ENCODE data around the gene P2RY4.
"Not testable (repeated sequence)": the region's sequence is repeated elsewhere in the genome, so short reads cannot be mapped to it uniquely, and the experiment has no call there.

Gene P2RY4

DNA sequence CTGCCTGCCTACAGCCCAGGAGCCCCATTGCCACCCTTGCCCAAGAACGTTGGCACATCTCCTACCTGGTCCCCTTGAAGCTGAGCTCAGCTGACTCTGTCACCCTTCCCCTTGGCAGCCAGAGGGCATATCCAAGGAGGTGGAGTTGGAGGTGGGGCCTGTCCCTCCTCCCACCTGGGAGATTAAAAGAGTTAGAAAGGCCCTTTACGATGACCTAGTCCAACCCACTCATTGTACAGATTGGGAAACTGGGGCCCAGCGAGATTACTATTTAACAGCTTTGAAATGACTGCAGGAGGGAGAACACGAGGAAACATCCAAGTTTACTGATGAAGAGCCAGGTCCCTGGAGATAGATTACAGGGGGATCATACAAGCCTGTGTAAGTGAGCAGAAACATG, at the start of gene P2RY4:
P2RY4 (minus strand) TSS at position 101 of the 400 bp plus-strand sequence. CDS start 580 bp downstream, outside the sequence.
- DNase-seq: no peak

DNA sequence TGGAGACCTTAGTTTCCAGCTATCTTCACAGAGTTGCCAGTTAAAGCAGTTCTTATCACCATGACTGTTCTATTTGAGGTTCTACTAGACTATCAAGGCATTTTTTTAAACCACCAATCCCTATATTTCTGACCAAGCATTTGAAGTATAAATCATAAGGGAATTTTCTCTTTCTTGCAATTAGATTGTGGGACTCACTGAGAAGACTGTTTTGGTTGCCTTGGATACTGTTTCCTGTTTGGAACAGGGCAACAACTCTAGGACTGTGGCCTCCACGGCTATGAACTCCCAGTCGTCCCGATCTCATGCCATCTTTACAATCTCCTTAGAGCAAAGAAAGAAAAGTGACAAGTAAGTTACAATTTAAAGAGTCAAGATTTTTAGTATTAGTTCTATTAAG, 41.7 kb upstream of the P2RY4 start:
- DNase-seq: no peak

DNA sequence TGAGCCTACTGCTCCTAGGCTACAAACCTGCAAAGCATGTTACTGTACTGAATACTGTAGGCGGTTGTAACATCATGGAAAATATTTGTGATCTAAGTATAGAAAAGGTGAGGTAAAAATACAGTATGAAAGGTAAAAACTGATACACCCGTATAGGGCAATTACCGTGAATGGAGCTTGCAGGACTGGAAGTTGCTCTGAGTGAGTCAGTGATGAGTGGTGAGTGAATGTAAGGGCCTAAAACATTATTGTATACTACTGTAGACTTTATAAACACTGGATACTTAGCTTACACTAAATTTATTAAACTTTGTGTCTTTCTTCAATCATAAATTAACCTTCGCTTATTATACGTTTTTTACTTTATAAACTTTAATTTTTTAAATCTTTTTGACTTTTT, 33.6 kb upstream of the P2RY4 start:
- no peak for DNase-seq

- DNase-seq: no peak
Measured at GRCh38 chrX:70292788-70293187, 32.8 kb upstream of the P2RY4 start.

- peak; percentile 73 for DNase-seq
Measured at GRCh38 chrX:70289793-70290770, 30.1 kb upstream of the P2RY4 start, which contains the start of the genes KIF4A and PDZD11. KIF4A (plus strand) TSS chrX:70290104; CDS start chrX:70290459, 355 bp downstream. PDZD11 (minus strand) TSS chrX:70289927; CDS start chrX:70289341, 586 bp downstream.

DNA sequence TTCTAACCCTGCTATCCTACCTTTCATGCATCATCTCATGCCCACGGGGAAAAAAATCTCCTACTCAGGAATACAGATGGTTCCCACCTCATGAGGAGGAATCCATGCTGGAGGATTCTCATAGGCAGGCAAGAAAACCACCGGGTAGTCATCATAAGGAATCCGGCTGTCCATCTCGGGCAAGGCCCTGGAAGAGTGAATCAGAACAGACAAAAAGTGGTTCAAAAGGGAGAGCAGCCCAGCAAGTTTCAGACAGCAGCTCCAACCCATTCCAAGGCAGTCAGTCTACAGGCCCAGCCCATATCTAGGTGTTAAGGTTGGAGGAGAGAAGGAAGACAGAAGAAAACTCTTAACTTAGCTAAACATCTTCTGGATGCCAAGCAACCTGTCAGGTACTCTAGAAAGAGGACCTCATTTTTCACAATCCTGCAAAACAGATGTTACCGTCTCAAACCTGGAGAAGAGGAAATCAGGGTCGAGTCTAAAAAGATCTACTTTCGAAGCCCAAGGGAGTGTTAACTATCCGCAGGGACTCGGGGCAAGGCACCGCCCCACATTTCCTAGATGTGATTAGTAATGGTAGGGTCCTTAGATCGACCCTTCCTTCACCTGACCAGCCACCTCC, 29.3 kb upstream of the P2RY4 start:
- no peak for DNase-seq

- DNase-seq: no peak
Measured at GRCh38 chrX:70281951-70282350, 21.9 kb upstream of the P2RY4 start, which contains the start of gene RAB41. RAB41 (plus strand) TSS chrX:70282172; CDS start chrX:70282218, 46 bp downstream.

DNA sequence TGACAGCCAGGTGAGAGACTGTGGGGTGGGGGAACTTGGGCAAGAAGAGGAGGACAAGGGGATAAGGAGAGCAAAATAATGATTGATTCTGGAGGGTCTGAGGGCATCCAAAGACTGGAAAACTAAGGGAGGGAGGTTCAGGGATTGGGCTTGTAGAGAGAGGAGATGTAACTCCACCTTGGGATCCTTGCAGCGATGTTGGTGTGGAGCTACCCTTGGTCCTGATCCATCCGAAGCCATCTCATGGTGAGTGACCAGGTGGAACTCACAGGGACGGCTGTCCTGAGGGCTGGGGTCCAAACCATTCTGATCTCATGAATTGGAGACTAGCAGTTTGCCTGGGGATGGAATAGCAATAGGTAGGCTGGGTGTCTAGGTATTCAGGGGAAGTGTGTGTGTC, 20.6 kb upstream of the P2RY4 start:
- no peak for DNase-seq

- DNase-seq: no peak
Measured at GRCh38 chrX:70279081-70279480, 19.1 kb upstream of the P2RY4 start.

DNA sequence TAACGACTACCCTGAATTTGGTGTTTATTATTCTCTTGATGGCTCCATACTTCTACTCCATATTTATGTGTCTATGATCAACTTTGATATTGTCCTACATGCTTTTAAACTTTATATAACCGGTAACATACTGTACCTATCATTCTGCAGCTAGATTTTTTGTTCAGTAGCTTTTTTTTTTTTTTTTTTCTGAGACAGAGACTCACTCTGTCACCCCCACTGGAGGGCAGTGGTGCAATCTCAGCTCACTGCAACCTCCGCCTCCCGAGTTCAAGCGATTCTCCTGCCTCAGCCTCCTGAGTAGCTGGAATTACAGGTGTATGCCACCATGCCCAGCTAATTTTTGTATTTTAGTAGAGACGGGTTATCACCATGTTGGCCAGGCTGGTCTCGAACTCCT, 14.0 kb upstream of the P2RY4 start:
- not testable (repeated sequence) for DNase-seq

DNA sequence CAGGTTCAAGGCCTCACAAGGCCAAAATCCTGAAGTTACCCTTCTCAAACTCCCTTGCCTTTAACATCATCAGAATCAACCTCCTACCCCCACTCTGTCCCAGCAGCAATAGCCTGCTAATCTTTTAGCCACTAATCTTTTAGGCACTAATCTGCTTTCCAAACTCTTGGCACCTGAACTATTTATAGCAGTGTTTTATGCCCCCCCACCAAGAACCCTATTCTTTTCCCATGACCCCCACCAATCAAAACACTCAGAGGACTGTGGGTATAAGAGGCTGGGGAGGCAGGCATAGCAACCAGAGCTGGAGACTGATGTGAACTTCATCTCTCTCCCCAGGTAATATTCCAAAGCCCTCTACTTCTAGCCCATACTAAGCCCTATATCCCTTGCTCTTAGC, 8.0 kb upstream of the P2RY4 start, which contains the start of gene ARR3:
ARR3 (plus strand) TSS at position 301 of the 400 bp plus-strand sequence. CDS start 1,052 bp downstream, outside the sequence.
- no peak for DNase-seq

GRCh38 chrX:70264784-70265183, 4.8 kb upstream of the P2RY4 start:
- no peak for DNase-seq

DNA sequence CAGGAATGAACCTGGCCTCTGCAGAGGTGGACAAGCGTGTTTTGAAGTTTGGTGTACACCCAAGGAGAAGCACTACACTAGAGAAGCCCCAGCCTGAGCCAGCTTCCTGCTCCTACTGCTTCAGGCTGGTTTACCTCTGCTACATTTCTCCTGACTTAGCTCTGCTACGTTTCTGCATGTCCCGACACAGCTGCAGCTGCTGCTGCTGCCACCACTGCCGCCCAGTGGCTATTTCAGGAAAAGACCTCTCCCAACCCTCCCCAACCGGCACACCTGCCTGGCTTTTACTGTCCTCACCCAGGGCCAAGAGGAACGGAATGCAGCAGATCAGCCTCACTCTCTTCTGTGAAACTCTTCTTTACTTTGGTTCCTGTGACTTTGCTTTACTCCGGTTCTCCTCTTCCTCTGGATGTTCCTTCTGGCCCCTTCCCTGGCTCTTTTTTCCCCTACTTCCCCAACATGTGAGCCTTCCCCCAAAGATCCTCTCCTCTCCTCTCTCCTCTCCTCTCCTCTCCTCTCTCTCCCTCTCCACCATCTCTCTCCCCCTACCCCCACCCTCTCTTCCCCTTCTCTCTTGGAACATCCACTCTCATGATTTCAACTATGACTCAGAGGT, 3.1 kb upstream of the P2RY4 start:
- no peak for DNase-seq

GRCh38 chrX:70257423-70258288, 2.3 kb downstream of the P2RY4 start:
- no peak for DNase-seq

DNA sequence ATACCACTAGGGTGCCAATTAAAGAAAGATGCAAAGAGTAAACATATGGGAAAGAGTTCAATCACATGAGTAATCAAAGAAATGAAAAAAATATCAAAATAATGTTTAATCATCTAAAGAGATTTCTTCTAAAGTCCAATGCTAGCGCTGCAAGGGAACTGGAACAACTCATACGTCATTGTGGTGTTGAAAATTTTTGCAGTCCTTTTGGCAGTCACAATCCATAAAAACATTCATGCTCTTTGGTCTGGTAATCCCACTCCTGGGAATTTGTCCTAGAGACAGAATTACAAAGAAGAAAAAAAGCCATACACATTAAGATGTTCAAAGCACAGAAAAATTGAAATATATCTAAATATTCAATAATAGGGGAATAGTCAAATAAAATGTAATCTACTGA, 4.6 kb downstream of the P2RY4 start:
- DNase-seq: no peak

DNA sequence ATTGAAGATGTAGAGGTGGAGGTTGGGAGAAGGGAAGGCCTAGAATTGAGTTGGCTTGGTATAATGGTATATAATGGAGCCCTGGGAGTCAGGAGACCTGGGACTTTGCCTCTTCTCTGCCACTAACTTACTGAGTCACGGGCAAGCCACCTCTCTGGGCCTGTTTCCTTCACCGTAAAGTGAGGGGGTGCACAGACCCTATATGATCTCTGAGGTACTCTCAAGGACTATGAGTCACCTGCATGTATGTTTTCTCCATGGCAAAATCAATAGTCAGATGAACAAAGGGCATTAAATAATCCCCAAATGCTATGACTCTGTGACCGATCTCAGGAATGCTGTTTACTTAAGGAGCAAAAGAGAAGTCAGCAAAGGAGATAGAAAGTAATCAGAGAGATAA, 5.1 kb downstream of the P2RY4 start:
- DNase-seq: no peak

- no peak for DNase-seq
Measured at GRCh38 chrX:70254063-70254400, 6.0 kb downstream of the P2RY4 start.

GRCh38 chrX:70253377-70254062, 6.5 kb downstream of the P2RY4 start:
- no peak for DNase-seq

GRCh38 chrX:70252491-70252890, 7.5 kb downstream of the P2RY4 start:
- DNase-seq: no peak

DNA sequence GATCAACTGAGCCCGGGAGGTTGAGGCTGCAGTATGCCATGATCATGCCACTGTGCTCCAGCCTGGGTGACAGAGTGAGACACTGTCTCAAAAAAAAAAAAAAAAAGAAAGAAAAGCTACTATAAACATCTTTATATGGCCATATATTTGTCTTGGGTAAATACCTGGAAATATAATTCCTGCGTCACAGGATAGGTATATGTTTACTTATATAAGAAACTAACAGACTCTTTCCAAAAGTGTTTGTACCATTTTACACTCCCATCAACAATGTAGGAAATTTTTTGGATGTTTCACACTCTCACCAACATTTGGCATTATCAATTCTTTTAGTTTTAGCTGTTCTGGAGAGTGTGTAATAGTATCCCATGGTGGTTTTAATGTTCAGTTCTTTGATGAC, 12.8 kb downstream of the P2RY4 start:
- no peak for DNase-seq

DNA sequence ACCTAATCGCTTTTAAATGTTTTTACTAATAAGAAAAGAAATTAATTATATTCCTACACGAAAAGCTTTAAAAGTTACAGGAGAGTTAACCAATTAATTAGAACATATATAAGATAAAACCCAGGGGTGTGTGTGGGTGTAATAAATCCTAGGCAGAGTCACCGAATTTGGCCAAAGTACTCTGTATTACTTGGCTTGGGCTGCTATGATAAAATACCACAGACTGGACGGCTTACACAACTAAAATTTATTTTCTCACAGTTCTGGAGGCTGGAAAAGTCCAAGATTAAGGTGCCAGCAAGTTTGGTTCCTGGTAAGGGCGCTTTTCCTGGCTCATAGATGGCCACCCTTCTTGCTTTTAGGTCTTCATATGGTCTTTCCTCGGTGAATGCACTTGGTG, 15.1 kb downstream of the P2RY4 start:
- DNase-seq: no peak

GRCh38 chrX:70243601-70244000, 16.4 kb downstream of the P2RY4 start:
- DNase-seq: not testable (repeated sequence)

All from inflammatory macrophage treated with lipopolysaccharide for 1 hour (primary cell).